ENCODE measurements around the gene ADAMTS15. TPM values are rescaled to one million over a fixed set of nuclear protein-coding genes. Genes with fewer than 3 reads are reported as not detected.

Gene ADAMTS15
- total RNA-seq, 1 donor from 2014 or later = 15.7 TPM

DNA sequence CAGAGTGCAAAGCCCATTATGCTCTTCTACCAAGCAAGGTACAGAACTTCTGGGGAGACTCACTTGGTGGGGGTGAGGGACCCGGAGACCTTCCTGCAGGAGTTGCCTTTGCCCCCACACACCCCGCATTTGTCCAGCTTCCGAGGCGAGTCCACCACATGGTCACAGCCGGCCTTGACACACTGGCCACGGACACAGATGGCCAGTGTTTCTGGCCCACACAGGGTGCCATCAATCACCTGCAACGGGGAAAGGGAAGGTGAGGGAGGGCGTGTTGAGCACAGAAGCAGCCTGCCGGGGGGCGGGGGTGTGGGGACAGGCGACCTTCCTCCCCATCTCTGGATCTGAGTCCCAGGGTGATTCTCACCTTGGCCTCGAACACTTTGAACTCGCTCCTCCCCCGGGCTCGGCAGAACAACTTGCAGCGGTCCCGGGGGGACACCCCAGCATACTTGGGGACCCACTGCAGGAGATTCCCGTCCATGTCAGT is 40.0 kb upstream of the ADAMTS15 start:
- Histone ChIP-seq H3K36me3 (ENCODE audit: control insufficient read depth in 3 of 3, insufficient read depth in 3 of 3, low read length in 3 of 3) (no peaks in the 10 kb centered on the region), H3K9ac (ENCODE audit: low read depth in 1 of 3, low read length in 3 of 3) (no peak overlapping the region), H3K27ac (ENCODE audit: low read depth, low read length) (no peak overlapping the region), H3K27me3 (ENCODE audit: control insufficient read depth in 3 of 3, insufficient read depth in 3 of 3, low read length in 3 of 3) (peaks cover 0 to 10% (median 9%) of the 10 kb centered on the region in 3 donors), H3K4me1 (ENCODE audit: control insufficient read depth in 3 of 3, insufficient read depth in 3 of 3, low read length in 3 of 3) (peaks cover 2 to 13% (median 9%) of the 10 kb centered on the region in 3 donors), H3K4me3 (ENCODE audit: low read length in 3 of 3) (no peak overlapping the region), H3K9me3 (ENCODE audit: control insufficient read depth in 3 of 3, low read length in 3 of 3) (no peaks in the 10 kb centered on the region)

DNA sequence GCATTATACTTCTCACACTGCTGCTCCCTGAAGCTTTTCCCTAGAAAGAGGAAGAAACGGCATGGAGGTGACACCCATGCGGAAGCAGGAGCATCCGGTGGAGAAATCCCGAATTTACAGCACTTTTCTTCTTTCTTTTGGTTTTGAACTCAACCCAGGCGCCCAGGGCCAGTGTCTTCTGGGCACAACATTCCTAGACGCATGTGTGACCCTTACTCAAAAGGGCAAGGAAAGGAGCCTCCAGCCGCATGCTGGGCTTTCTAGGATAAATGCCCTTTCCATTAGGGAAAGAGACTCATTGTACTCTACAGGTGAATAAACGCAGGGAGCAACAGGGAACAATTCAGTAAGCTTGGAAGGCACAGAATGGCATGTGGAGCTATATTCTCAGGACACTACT is 39.5 kb upstream of the ADAMTS15 start:
- Histone ChIP-seq H3K36me3 (ENCODE audit: control insufficient read depth in 3 of 3, insufficient read depth in 3 of 3, low read length in 3 of 3) (no peaks in the 10 kb centered on the region), H3K9ac (ENCODE audit: low read depth in 1 of 3, low read length in 3 of 3) (no peak overlapping the region), H3K4me1 (ENCODE audit: control insufficient read depth in 3 of 3, insufficient read depth in 3 of 3, low read length in 3 of 3) (peaks cover 0 to 8% (median 8%) of the 10 kb centered on the region in 3 donors), H3K27me3 (ENCODE audit: control insufficient read depth in 3 of 3, insufficient read depth in 3 of 3, low read length in 3 of 3) (peaks cover 0 to 10% (median 9%) of the 10 kb centered on the region in 3 donors), H3K9me3 (ENCODE audit: control insufficient read depth in 3 of 3, low read length in 3 of 3) (no peaks in the 10 kb centered on the region), H3K4me3 (ENCODE audit: low read length in 3 of 3) (no peak overlapping the region), H3K27ac (ENCODE audit: low read depth, low read length) (no peak overlapping the region)

DNA sequence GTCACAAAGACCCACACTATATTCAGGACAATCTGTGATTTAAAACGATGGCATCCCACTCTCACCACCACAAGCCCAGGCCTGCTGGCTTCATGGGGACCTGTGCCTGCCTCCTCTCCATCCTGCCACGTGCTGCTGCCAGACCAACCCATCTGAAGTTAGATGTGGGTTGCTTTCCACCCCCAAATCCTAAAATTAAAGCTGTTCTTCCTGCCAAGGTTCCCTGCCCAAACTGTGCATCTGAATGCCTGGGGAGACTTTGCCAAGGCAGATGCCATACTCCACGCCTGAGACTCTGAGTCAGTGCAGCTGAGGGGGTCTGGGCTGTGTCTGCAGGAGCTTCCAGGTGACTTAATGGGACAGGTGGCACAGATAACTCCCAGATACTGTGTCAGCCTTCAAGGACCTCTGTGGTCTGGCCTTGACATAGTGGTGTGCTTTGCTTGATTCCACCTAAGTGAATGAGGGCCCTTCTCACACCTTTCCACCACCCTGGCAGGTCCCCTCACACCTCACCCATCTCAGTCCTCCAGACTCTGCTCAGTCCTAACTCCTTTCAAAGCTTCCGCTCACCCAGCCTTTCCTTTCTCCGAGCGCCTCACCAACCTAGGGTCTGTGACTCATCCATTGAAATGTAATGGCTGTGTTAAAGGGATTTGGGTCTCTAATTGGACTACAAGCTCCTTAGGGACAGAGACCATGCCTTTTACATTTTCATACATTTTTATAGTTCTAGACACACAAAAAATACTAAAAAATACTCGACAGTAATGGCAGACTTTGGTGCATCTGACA is 38.7 kb upstream of the ADAMTS15 start:
- Histone ChIP-seq H3K27me3 (ENCODE audit: control insufficient read depth in 3 of 3, insufficient read depth in 3 of 3, low read length in 3 of 3) (peaks cover 7 to 15% (median 12%) of the 10 kb centered on the region in 3 donors), H3K36me3 (ENCODE audit: control insufficient read depth in 3 of 3, insufficient read depth in 3 of 3, low read length in 3 of 3) (no peaks in the 10 kb centered on the region), H3K27ac (ENCODE audit: low read depth, low read length) (no peak overlapping the region), H3K9me3 (ENCODE audit: control insufficient read depth in 3 of 3, low read length in 3 of 3) (no peaks in the 10 kb centered on the region), H3K4me3 (ENCODE audit: low read length in 3 of 3) (no peak overlapping the region), H3K9ac (ENCODE audit: low read depth in 1 of 3, low read length in 3 of 3) (no peak overlapping the region), H3K4me1 (ENCODE audit: control insufficient read depth in 3 of 3, insufficient read depth in 3 of 3, low read length in 3 of 3) (peaks cover 0 to 7% (median 3%) of the 10 kb centered on the region in 3 donors)

DNA sequence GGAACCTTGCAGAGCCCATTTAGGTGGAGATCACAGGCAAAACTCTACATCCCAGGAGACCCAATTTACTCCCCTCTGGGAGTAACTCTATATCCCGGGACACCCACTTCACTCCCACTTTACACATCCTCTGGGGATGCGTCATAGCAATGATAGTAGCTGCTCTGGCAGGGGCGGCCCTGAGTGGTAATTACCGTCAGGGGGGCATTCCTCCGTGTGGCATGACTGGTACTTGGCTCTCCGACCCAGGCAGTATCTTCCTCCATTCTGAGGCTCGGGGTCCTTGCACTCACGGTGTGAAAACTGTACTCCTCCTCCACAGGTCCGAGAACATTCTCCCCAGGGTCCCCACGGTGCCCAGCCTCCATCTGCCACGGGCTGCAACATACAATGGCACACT is 37.2 kb upstream of the ADAMTS15 start:
- Histone ChIP-seq H3K4me1 (ENCODE audit: control insufficient read depth in 3 of 3, insufficient read depth in 3 of 3, low read length in 3 of 3) (peaks cover 0 to 7% (median 2%) of the 10 kb centered on the region in 3 donors), H3K27ac (ENCODE audit: low read depth, low read length) (no peak overlapping the region), H3K27me3 (ENCODE audit: control insufficient read depth in 3 of 3, insufficient read depth in 3 of 3, low read length in 3 of 3) (peaks cover 16 to 20% (median 17%) of the 10 kb centered on the region in 3 donors), H3K9ac (ENCODE audit: low read depth in 1 of 3, low read length in 3 of 3) (no peak overlapping the region), H3K9me3 (ENCODE audit: control insufficient read depth in 3 of 3, low read length in 3 of 3) (no peaks in the 10 kb centered on the region), H3K4me3 (ENCODE audit: low read length in 3 of 3) (no peak overlapping the region), H3K36me3 (ENCODE audit: control insufficient read depth in 3 of 3, insufficient read depth in 3 of 3, low read length in 3 of 3) (no peaks in the 10 kb centered on the region)

DNA sequence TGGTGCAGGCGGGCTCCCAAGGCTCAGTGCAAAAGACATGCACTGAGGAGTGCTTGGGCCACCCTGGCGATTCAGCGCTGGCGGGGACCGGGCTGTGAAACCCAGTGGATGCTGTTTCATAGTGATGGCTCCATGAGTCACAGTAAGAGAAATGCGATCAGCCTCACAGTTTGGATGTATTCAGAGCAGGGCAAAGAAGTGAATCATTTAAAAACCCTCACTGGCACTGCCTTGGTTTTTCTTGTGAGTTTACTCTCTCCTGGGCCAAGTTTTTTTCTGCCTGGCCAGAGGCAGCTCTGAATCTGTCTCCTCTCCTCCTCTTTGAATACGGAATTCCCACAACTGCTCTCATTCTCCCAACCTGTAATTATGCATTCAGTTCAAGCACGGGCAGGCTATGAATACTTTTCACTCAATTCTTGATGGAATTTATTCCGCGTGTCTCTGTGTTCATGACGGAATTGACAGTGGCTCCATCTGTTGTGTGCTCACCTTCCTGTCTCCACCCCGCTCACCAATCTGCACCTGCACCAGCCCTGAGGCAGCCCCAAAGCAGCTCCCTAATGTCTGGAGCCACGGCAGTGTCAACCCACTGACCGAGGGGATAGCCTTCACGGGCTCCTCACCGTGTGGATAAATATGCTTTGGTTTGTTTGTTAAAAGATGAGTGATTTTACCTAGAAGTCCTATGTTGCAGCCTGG is 34.9 kb upstream of the ADAMTS15 start:
- Histone ChIP-seq H3K36me3 (ENCODE audit: control insufficient read depth in 3 of 3, insufficient read depth in 3 of 3, low read length in 3 of 3) (no peaks in the 10 kb centered on the region), H3K4me3 (ENCODE audit: low read length in 3 of 3) (no peak overlapping the region), H3K27me3 (ENCODE audit: control insufficient read depth in 3 of 3, insufficient read depth in 3 of 3, low read length in 3 of 3) (peaks cover 16 to 20% (median 19%) of the 10 kb centered on the region in 3 donors), H3K9me3 (ENCODE audit: control insufficient read depth in 3 of 3, low read length in 3 of 3) (no peaks in the 10 kb centered on the region), H3K9ac (ENCODE audit: low read depth in 1 of 3, low read length in 3 of 3) (no peak overlapping the region), H3K4me1 (ENCODE audit: control insufficient read depth in 3 of 3, insufficient read depth in 3 of 3, low read length in 3 of 3) (peaks cover under 1 to 12% (median 7%) of the 10 kb centered on the region in 3 donors), H3K27ac (ENCODE audit: low read depth, low read length) (no peak overlapping the region)

DNA sequence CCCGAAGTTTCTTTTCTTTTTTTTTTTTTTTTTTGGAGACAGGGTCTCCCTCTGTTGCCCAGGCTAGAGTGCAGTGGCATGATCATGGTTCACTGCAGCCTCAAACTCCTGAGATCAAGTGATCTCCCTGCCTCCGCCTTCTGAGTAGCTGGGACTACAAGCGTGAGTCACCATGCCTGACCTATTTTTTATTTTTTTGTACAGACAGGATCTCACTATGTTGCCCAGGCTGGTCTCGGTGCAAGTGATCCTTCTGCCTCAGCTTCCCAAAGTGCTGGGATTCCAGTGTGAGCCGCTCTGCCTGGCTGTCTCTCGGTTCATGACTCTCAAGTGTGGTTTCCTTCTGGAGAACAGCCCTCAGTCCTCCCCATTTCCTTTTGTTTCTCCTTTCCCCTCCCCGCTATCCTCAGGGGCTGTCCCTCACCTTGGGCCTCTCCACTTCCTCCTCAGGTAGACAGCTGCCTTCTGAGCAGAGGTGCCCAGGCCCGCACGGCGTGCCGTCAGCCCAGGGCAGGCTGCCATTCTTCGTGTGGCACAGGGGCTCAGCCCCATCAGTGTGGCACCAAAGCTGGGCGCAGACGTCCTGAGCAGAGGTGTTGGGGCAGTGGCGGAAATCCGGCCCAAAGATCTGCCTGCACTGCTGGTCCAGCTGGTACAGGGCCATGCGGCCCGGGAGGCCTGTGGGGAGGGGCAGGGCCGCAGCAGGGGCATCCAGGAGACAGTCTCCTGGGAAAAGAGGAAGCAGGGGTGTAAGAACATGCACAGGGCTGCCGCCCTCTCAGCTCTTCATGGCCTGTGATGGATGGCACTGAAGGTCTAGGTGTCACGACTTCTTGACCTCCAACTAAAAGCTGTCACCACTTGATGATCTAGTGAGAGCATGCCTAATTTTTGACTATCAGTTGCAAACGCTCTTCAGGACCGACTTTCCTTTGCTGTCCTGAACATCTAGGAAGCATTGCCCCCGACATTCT is 34.1 kb upstream of the ADAMTS15 start:
- Histone ChIP-seq H3K4me1 (ENCODE audit: control insufficient read depth in 3 of 3, insufficient read depth in 3 of 3, low read length in 3 of 3) (peaks cover 3 to 16% (median 14%) of the 10 kb centered on the region in 3 donors), H3K27ac (ENCODE audit: low read depth, low read length) (no peak overlapping the region), H3K27me3 (ENCODE audit: control insufficient read depth in 3 of 3, insufficient read depth in 3 of 3, low read length in 3 of 3) (peaks cover 16 to 22% (median 19%) of the 10 kb centered on the region in 3 donors), H3K9me3 (ENCODE audit: control insufficient read depth in 3 of 3, low read length in 3 of 3) (no peaks in the 10 kb centered on the region), H3K36me3 (ENCODE audit: control insufficient read depth in 3 of 3, insufficient read depth in 3 of 3, low read length in 3 of 3) (no peaks in the 10 kb centered on the region), H3K4me3 (ENCODE audit: low read length in 3 of 3) (no peak overlapping the region), H3K9ac (ENCODE audit: low read depth in 1 of 3, low read length in 3 of 3) (no peak overlapping the region)

DNA sequence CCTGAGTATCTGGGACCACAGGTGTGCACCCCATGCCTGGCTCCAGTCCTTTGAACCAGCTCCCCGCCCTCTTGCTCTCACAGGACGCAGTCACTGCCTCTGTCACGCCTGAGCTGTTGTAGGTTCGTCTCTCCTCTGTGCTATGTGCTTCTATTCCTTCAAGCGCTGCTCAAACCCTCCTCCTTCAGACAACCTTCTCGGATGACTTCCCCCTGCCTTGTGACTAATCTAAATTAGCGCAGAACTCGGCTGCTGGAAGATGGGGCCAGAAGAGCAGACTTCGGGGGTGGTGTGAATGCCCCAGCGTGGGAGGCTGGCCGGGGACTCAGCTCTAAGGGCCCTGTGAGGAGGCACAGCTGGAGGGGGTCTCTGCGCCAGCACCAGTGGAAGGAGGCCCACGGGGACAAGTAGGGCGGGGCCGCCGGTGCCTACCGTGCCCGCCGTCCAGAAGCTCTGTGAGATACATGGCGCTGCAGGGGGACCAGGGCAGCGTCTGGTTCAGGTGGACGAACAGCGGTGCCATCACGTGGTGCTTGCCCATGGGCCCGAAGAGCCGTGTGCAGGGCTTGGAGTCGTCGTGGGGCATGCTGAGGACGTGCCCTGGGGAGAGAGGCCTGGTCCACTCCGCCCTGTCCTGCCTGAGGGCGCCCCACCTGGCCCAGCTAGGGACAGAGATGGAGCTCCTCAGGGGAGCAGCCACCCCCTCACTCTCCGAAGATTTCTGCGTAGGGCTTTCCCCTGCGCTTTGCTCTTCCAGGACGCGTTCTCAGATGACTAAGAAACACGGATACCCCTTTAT is 32.5 kb upstream of the ADAMTS15 start:
- H3K27ac ChIP-seq (ENCODE audit: low read depth, low read length) = no peak overlapping the region
- no peaks in the 10 kb centered on the region for H3K36me3 ChIP-seq (ENCODE audit: control insufficient read depth in 3 of 3, insufficient read depth in 3 of 3, low read length in 3 of 3)
- H3K4me3 ChIP-seq (ENCODE audit: low read length in 3 of 3) = no peak overlapping the region
- no peaks in the 10 kb centered on the region for H3K9me3 ChIP-seq (ENCODE audit: control insufficient read depth in 3 of 3, low read length in 3 of 3)
- peaks cover 9 to 22% (median 16%) of the 10 kb centered on the region in 3 donors for H3K27me3 ChIP-seq (ENCODE audit: control insufficient read depth in 3 of 3, insufficient read depth in 3 of 3, low read length in 3 of 3)
- H3K4me1 ChIP-seq (ENCODE audit: control insufficient read depth in 3 of 3, insufficient read depth in 3 of 3, low read length in 3 of 3) = peaks cover 3 to 16% (median 14%) of the 10 kb centered on the region in 3 donors
- no peak overlapping the region for H3K9ac ChIP-seq (ENCODE audit: low read depth in 1 of 3, low read length in 3 of 3)

DNA sequence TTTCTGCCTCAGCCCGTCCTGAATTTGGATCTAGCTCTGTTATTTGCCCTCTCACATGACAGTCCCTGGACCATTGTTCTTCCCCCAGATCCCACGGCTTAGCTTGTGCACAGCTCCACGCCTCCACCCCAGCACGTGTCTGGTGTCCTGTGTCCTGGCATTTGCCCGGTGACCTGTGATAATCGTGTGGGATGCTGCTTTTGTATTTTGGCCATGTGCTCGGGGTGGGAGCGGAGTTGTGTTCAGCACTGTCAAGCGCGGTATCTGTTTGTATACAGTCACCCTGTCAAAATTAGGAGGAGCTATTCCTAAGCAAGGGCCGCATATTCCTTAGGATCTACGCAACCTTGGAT is 31.9 kb upstream of the ADAMTS15 start:
- H3K9ac ChIP-seq (ENCODE audit: low read depth in 1 of 3, low read length in 3 of 3) = no peak overlapping the region
- peaks cover 10 to 22% (median 13%) of the 10 kb centered on the region in 3 donors for H3K27me3 ChIP-seq (ENCODE audit: control insufficient read depth in 3 of 3, insufficient read depth in 3 of 3, low read length in 3 of 3)
- peaks cover 3 to 16% (median 14%) of the 10 kb centered on the region in 3 donors for H3K4me1 ChIP-seq (ENCODE audit: control insufficient read depth in 3 of 3, insufficient read depth in 3 of 3, low read length in 3 of 3)
- no peak overlapping the region for H3K27ac ChIP-seq (ENCODE audit: low read depth, low read length)
- H3K36me3 ChIP-seq (ENCODE audit: control insufficient read depth in 3 of 3, insufficient read depth in 3 of 3, low read length in 3 of 3) = no peaks in the 10 kb centered on the region
- no peaks in the 10 kb centered on the region for H3K9me3 ChIP-seq (ENCODE audit: control insufficient read depth in 3 of 3, low read length in 3 of 3)
- no peak overlapping the region for H3K4me3 ChIP-seq (ENCODE audit: low read length in 3 of 3)

DNA sequence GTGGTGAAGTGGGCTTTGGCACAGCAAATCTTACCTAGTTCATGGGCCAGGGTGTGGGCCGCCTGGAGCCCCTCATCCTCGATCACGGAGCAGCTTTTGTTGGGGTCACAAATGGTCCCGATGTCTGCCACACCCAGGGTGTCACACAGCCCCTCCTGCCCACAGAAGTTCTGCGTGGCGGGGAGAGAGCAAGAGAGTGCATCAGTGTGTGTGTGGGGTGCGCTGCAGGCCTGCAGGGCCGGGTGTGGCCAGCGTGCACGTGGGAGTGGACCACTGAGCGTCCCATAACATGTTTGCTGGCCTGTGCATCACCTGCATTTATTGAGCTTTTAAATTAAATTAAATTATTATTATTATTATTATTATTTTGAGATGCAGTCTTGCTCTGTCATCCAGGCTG is 31.5 kb upstream of the ADAMTS15 start:
- H3K9me3 ChIP-seq (ENCODE audit: control insufficient read depth in 3 of 3, low read length in 3 of 3) = no peaks in the 10 kb centered on the region
- H3K4me1 ChIP-seq (ENCODE audit: control insufficient read depth in 3 of 3, insufficient read depth in 3 of 3, low read length in 3 of 3) = peaks cover 3 to 16% (median 14%) of the 10 kb centered on the region in 3 donors
- H3K9ac ChIP-seq (ENCODE audit: low read depth in 1 of 3, low read length in 3 of 3) = no peak overlapping the region
- H3K27me3 ChIP-seq (ENCODE audit: control insufficient read depth in 3 of 3, insufficient read depth in 3 of 3, low read length in 3 of 3) = peaks cover 11 to 22% (median 14%) of the 10 kb centered on the region in 3 donors
- no peak overlapping the region for H3K27ac ChIP-seq (ENCODE audit: low read depth, low read length)
- no peaks in the 10 kb centered on the region for H3K36me3 ChIP-seq (ENCODE audit: control insufficient read depth in 3 of 3, insufficient read depth in 3 of 3, low read length in 3 of 3)
- no peak overlapping the region for H3K4me3 ChIP-seq (ENCODE audit: low read length in 3 of 3)
